ENCODE data around the gene KLF5.
"Not testable (repeated sequence)": the region's sequence is repeated elsewhere in the genome, so short reads cannot be mapped to it uniquely, and the experiment has no call there.

Gene KLF5

DNA sequence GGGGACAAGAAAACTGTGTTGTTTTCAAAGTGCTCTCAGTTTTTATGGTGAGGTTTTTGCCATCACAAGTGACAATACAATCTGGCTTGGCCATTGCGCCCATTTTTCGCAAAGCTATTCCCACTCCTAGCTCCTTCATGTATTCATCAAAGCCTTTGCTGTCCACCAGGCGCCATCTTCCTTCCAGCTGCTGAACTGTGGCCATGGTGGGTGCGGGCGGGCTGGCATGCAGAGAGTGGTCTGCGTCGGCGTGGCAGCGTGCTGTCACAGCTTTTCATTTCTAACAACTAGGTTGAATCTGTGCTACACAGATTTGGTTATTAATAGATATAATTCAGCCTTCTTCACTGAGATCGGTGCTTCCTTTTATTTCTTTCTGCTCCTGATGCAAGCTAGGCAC lies 42.0 kb downstream of the KLF5 start:
- H3K36me3 ChIP-seq (ENCODE audit: control insufficient read depth, insufficient read depth, low read length); H3K9me3 ChIP-seq (ENCODE audit: control insufficient read depth, low read length); H3K4me1 ChIP-seq (ENCODE audit: control insufficient read depth, insufficient read depth, low read length, poor library complexity, severe bottlenecking); H3K4me3 ChIP-seq (ENCODE audit: insufficient read depth, low read depth, low read length, poor library complexity, severe bottlenecking); DNase-seq; H3K27ac ChIP-seq (ENCODE audit: insufficient read depth, low read length, poor library complexity, severe bottlenecking); H3K27me3 ChIP-seq (replicated peaks; ENCODE audit: control insufficient read depth, insufficient read depth, low read length, poor library complexity, severe bottlenecking): not testable (repeated sequence)

DNA sequence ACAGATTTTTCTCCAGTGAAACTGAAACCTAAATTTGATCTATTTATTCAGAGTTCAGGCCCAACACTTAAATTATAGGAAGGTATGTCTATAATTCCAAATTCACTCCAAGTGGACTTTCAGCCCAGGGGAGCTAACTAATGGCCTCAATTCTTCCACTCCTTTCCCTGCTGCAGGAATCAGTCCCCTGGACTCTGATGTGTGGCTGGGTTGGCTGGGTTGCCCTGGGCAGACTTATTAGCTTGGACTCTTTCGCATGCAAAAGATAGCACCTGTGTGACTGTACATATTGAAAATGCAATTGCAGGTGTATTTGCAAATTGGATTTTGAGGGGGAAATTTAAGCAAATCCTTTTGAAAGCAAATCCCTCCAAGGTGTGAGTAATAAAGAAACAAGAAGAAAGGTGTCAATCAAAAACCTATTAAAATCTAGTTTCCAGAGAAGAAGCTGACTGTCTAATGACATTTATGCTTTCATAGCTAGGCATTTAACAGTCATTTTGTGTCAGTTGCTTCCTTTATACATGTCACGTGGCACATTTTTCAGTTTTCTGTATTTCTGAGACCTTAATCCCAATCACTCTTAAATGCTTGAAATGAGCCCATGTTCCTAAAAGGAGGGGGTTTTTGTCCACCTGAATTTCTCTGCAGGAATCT lies 42.7 kb downstream of the KLF5 start:
- H3K4me3 ChIP-seq (ENCODE audit: insufficient read depth, low read depth, low read length, poor library complexity, severe bottlenecking) = no peak overlapping the region
- no peak overlapping the region for H3K27ac ChIP-seq (ENCODE audit: insufficient read depth, low read length, poor library complexity, severe bottlenecking)
- H3K4me1 ChIP-seq (ENCODE audit: control insufficient read depth, insufficient read depth, low read length, poor library complexity, severe bottlenecking) = no peaks in the 10 kb centered on the region
- H3K27me3 ChIP-seq (replicated peaks; ENCODE audit: control insufficient read depth, insufficient read depth, low read length, poor library complexity, severe bottlenecking) = no peaks in the 10 kb centered on the region
- no peak for DNase-seq
- no peaks in the 10 kb centered on the region for H3K9me3 ChIP-seq (ENCODE audit: control insufficient read depth, low read length)
- no peaks in the 10 kb centered on the region for H3K36me3 ChIP-seq (ENCODE audit: control insufficient read depth, insufficient read depth, low read length)

DNA sequence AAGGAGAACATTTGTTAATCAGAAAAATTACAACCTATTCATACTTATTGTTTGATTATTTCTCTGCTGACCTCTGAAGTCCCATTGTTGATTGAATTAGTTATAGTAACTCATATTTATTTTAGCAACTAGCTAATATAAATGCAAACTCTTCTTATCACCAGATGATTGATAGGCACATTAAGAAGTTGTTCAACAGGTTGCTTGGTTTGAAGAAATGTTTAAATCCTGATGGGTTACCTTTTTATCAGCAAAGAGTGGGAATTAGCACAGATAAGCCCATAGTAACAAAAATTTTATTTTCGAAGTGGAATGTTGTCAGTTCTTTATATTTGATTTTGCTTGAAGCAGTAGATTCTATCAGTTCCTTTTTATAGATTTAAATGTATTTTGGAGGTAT lies 44.4 kb downstream of the KLF5 start:
- no peaks in the 10 kb centered on the region for H3K27me3 ChIP-seq (replicated peaks; ENCODE audit: control insufficient read depth, insufficient read depth, low read length, poor library complexity, severe bottlenecking)
- H3K36me3 ChIP-seq (ENCODE audit: control insufficient read depth, insufficient read depth, low read length) = no peaks in the 10 kb centered on the region
- no peaks in the 10 kb centered on the region for H3K4me1 ChIP-seq (ENCODE audit: control insufficient read depth, insufficient read depth, low read length, poor library complexity, severe bottlenecking)
- no peak for DNase-seq
- H3K9me3 ChIP-seq (ENCODE audit: control insufficient read depth, low read length) = no peaks in the 10 kb centered on the region
- H3K27ac ChIP-seq (ENCODE audit: insufficient read depth, low read length, poor library complexity, severe bottlenecking) = no peak overlapping the region
- no peak overlapping the region for H3K4me3 ChIP-seq (ENCODE audit: insufficient read depth, low read depth, low read length, poor library complexity, severe bottlenecking)

DNA sequence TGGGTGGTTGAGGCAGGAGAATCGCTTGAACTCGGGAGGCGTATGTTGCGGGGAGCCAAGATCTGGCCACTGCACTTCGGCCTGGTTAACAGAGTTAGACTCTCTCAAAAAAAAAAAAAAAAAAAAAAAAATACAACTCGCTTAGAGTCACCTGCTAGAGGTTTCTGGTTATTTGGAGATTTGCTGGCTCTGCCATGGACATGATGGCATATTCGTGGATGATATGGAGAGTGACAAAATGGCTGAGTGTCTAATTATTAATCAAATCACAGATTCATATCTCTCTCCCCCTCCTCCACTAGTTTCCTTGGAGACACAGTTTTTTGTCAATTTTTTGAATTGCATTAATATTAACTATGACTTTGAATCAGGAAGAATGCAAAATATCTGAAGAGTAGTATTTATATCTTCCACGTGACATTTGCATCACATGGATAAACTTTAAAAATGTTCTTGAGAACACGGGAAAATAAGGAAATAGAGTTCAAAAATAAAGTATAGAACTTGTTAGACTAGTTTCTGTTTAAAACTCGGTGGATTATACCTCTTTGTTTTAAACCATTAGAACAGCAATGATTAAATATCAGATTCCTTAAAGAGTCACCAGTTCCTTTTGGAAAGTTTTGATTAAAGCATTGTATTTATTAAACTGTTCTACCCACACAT lies 47.8 kb downstream of the KLF5 start:
- Histone ChIP-seq H3K9me3 (ENCODE audit: control insufficient read depth, low read length) (no peaks in the 10 kb centered on the region), H3K27me3 (replicated peaks; ENCODE audit: control insufficient read depth, insufficient read depth, low read length, poor library complexity, severe bottlenecking) (no peaks in the 10 kb centered on the region), H3K36me3 (ENCODE audit: control insufficient read depth, insufficient read depth, low read length) (no peaks in the 10 kb centered on the region), H3K27ac (ENCODE audit: insufficient read depth, low read length, poor library complexity, severe bottlenecking) (no peak overlapping the region), H3K4me3 (ENCODE audit: insufficient read depth, low read depth, low read length, poor library complexity, severe bottlenecking) (no peak overlapping the region), H3K4me1 (ENCODE audit: control insufficient read depth, insufficient read depth, low read length, poor library complexity, severe bottlenecking) (no peaks in the 10 kb centered on the region)
- no peak for DNase-seq

DNA sequence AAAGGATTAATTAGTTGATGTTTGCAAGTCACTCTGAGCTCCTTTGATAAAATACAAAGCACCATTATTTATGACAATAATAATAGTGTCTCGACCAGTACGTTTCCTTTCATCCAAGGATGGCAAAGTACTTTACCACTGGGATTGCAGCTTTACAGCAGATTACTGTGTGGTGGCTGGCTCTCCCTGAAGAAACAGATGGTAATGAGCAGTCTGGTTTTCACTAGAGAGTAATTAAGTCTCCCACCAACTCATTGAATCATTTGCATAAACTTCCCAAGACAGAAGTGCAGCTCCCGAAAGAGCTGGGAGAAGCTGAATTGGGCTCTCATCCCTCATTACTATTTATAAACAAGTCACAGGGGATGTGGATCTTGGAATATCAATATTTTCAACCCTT lies 48.7 kb downstream of the KLF5 start:
- no peak overlapping the region for H3K27ac ChIP-seq (ENCODE audit: insufficient read depth, low read length, poor library complexity, severe bottlenecking)

DNA sequence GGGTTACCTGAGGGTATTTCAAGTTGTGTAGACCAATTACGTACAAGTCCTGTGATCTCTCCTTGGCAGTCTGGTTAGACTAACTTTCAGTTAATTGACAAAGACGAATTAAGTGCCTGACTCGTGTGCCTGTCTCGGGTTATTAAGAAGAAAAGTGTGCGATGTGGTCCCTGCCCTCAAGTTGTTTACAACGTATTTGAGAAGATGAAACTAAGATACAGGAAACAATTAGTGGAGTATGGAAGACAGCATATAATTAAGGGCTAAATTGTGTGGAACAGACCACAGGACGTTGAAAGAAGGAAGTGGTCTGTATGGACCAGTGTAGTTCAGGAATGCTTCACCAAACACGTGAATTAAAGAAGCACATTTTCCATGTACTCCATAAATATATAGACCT lies 49.2 kb downstream of the KLF5 start:
- Histone ChIP-seq H3K27ac (ENCODE audit: insufficient read depth, low read length, poor library complexity, severe bottlenecking) (no peak overlapping the region), H3K4me3 (ENCODE audit: insufficient read depth, low read depth, low read length, poor library complexity, severe bottlenecking) (no peak overlapping the region), H3K36me3 (ENCODE audit: control insufficient read depth, insufficient read depth, low read length) (no peaks in the 10 kb centered on the region), H3K27me3 (replicated peaks; ENCODE audit: control insufficient read depth, insufficient read depth, low read length, poor library complexity, severe bottlenecking) (no peaks in the 10 kb centered on the region), H3K9me3 (ENCODE audit: control insufficient read depth, low read length) (no peaks in the 10 kb centered on the region), H3K4me1 (ENCODE audit: control insufficient read depth, insufficient read depth, low read length, poor library complexity, severe bottlenecking) (no peaks in the 10 kb centered on the region)
- no peak for DNase-seq

More for the DNA sequence above, 48.7 kb downstream of the KLF5 start:
- DNase-seq = no peak
- Histone ChIP-seq H3K4me3 (ENCODE audit: insufficient read depth, low read depth, low read length, poor library complexity, severe bottlenecking) (no peak overlapping the region), H3K36me3 (ENCODE audit: control insufficient read depth, insufficient read depth, low read length) (no peaks in the 10 kb centered on the region), H3K9me3 (ENCODE audit: control insufficient read depth, low read length) (no peaks in the 10 kb centered on the region), H3K4me1 (ENCODE audit: control insufficient read depth, insufficient read depth, low read length, poor library complexity, severe bottlenecking) (no peaks in the 10 kb centered on the region), H3K27me3 (replicated peaks; ENCODE audit: control insufficient read depth, insufficient read depth, low read length, poor library complexity, severe bottlenecking) (no peaks in the 10 kb centered on the region)

DNA sequence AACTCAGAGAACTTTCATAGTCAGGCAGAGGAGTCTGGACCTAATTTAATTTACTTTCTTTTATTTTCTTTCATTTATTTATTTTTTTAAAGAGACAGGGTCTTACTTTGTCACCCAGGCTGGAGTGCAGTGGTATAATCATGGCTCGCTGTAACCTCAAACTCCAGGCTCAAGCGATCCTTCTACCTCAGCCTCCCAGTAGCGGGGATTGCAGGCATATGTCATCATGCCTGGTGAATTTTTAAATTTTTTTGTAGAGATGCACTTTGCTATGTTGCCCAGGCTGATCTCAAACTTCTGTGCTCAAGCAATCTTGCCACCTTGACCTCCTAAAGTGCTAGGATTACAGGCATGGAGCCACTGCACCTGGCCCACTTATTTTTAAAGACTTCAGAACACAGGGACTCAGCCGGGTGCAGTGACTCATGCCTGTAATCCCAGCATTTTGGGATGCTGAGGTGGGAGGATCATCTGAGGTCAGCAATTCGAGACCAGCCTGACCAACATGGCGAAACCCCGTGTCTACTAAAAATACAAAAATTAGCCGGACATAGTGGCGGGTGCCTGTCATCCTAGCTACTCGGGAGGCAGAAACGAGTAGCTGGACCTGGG lies 50.6 kb downstream of the KLF5 start:
- DNase-seq = no peak
- no peaks in the 10 kb centered on the region for H3K36me3 ChIP-seq (ENCODE audit: control insufficient read depth, insufficient read depth, low read length)

DNA sequence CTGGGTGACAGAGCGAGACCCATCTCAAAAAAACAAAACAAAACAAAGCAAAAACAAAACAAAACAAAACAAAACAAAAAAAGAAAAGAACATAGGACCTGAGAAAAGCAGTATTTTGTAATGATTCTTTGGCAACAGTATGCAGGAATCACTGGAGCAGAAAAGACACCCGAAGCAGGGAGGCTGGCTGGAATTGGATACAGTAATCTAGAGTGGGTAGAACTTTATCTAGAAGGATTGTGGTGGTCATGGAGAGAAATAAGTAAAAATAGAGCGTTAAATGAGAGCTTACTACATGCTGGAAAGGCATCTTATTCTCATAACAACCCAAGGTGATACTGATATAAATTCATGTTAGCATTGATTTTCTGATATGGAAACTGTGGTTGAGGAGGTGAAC lies 51.2 kb downstream of the KLF5 start:
- H3K27ac ChIP-seq (ENCODE audit: insufficient read depth, low read length, poor library complexity, severe bottlenecking) = no peak overlapping the region
- no peaks in the 10 kb centered on the region for H3K36me3 ChIP-seq (ENCODE audit: control insufficient read depth, insufficient read depth, low read length)
- H3K4me1 ChIP-seq (ENCODE audit: control insufficient read depth, insufficient read depth, low read length, poor library complexity, severe bottlenecking) = no peaks in the 10 kb centered on the region
- no peaks in the 10 kb centered on the region for H3K27me3 ChIP-seq (replicated peaks; ENCODE audit: control insufficient read depth, insufficient read depth, low read length, poor library complexity, severe bottlenecking)
- H3K4me3 ChIP-seq (ENCODE audit: insufficient read depth, low read depth, low read length, poor library complexity, severe bottlenecking) = no peak overlapping the region
- no peak for DNase-seq
- H3K9me3 ChIP-seq (ENCODE audit: control insufficient read depth, low read length) = no peaks in the 10 kb centered on the region

More for the DNA sequence above, 50.6 kb downstream of the KLF5 start:
- Histone ChIP-seq H3K27ac (ENCODE audit: insufficient read depth, low read length, poor library complexity, severe bottlenecking) (no peak overlapping the region), H3K4me1 (ENCODE audit: control insufficient read depth, insufficient read depth, low read length, poor library complexity, severe bottlenecking) (no peaks in the 10 kb centered on the region), H3K27me3 (replicated peaks; ENCODE audit: control insufficient read depth, insufficient read depth, low read length, poor library complexity, severe bottlenecking) (no peaks in the 10 kb centered on the region), H3K9me3 (ENCODE audit: control insufficient read depth, low read length) (no peaks in the 10 kb centered on the region), H3K4me3 (ENCODE audit: insufficient read depth, low read depth, low read length, poor library complexity, severe bottlenecking) (no peak overlapping the region)

DNA sequence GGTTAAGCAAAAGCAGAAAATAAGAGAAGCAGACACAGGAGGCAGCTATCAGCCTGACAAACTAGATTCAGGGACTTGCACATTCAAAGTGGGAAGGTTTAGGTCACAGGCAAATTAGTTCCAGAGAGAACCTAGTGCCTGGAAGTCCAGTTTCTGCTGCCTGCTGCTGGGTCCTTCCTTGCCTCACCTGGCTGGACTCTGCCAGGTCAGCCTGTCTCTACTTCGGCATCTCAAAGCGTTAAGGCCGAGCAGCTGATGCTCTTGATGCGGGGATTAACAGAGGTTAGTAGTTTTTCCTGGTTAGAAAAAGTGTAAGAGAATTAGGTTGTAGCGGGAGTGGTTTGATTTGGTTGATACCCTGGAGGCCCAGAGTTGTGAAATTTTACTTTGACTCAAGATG lies 52.0 kb downstream of the KLF5 start:
- H3K9me3 ChIP-seq (ENCODE audit: control insufficient read depth, low read length) = no peaks in the 10 kb centered on the region
- H3K27ac ChIP-seq (ENCODE audit: insufficient read depth, low read length, poor library complexity, severe bottlenecking) = no peak overlapping the region
- H3K4me3 ChIP-seq (ENCODE audit: insufficient read depth, low read depth, low read length, poor library complexity, severe bottlenecking) = no peak overlapping the region
- DNase-seq = no peak
- no peaks in the 10 kb centered on the region for H3K36me3 ChIP-seq (ENCODE audit: control insufficient read depth, insufficient read depth, low read length)
- no peaks in the 10 kb centered on the region for H3K4me1 ChIP-seq (ENCODE audit: control insufficient read depth, insufficient read depth, low read length, poor library complexity, severe bottlenecking)
- H3K27me3 ChIP-seq (replicated peaks; ENCODE audit: control insufficient read depth, insufficient read depth, low read length, poor library complexity, severe bottlenecking) = no peaks in the 10 kb centered on the region

DNA sequence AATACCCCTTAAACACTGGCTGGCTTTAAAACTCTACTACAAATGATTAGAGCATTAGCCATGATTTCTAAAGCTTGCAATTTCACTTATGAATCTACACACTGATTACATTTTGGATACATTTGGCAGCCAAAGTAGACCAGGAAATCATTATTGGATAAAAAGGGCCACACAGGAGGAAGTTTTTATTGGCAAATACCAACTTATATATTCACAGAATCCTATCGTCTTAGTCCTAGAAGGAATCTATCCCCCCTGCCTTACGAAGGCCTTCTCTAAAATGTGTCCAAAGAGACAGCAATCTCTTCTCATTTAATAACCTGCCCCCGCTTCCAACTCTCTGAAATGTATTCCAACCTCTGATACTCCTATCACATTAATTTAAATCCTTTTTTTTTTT lies 52.5 kb downstream of the KLF5 start:
- Histone ChIP-seq H3K4me1 (ENCODE audit: control insufficient read depth, insufficient read depth, low read length, poor library complexity, severe bottlenecking) (no peaks in the 10 kb centered on the region), H3K4me3 (ENCODE audit: insufficient read depth, low read depth, low read length, poor library complexity, severe bottlenecking) (no peak overlapping the region), H3K9me3 (ENCODE audit: control insufficient read depth, low read length) (no peaks in the 10 kb centered on the region), H3K27me3 (replicated peaks; ENCODE audit: control insufficient read depth, insufficient read depth, low read length, poor library complexity, severe bottlenecking) (no peaks in the 10 kb centered on the region), H3K27ac (ENCODE audit: insufficient read depth, low read length, poor library complexity, severe bottlenecking) (no peak overlapping the region), H3K36me3 (ENCODE audit: control insufficient read depth, insufficient read depth, low read length) (no peaks in the 10 kb centered on the region)
- no peak for DNase-seq
